Neural cell (in vitro differentiated cells): ENCODE measurements around the gene SYNGR2. TPM values are rescaled to one million over a fixed set of nuclear protein-coding genes. Genes with fewer than 3 reads are reported as not detected.

ENCODE experiments used
- H2AFZ ChIP-seq: fragments of 200-600, 300-800 bp; sonication (generic), shearing (Covaris generic); 2 replicates; pipeline ENCODE4 v1.6.0; 2014; ENCODE audit warnings: low read depth, mild to moderate bottlenecking, antibody characterized with exemption, low read length, moderate library complexity
- H3F3A ChIP-seq: fragments of 200-600 bp; shearing (Covaris generic); 2 replicates; pipeline ENCODE4 v1.6.1; 2016; ENCODE audit warnings: mild to moderate bottlenecking, moderate library complexity, mixed read lengths, antibody characterized with exemption, low read length; ENCODE audit not compliant: insufficient read depth, poor library complexity, severe bottlenecking
- H3K27ac ChIP-seq: fragments of 200-600, 300-800 bp; sonication (generic), shearing (Covaris generic); 2 replicates; pipeline ENCODE4 v1.5.1; 2014; ENCODE audit warnings: mild to moderate bottlenecking, low read length, moderate library complexity
- H3K27me3 ChIP-seq: fragments of 300-800, 200-600 bp; sonication (generic), shearing (Covaris generic); 2 replicates; pipeline ENCODE4 v1.6.0; 2014; ENCODE audit warnings: mild to moderate bottlenecking, low read depth, low read length, moderate library complexity; ENCODE audit not compliant: insufficient read depth
- H3K36me3 ChIP-seq: fragments of 300-800, 200-600 bp; sonication (generic), shearing (Covaris generic); 2 replicates; pipeline ENCODE4 v1.5.1; 2014; ENCODE audit warnings: mild to moderate bottlenecking, antibody characterized with exemption, low read length, moderate library complexity; ENCODE audit not compliant: insufficient read depth
- H3K4me2 ChIP-seq: fragments of 300-800, 200-600 bp; sonication (generic), shearing (Covaris generic); 2 replicates; pipeline ENCODE4 v1.6.0; 2014; ENCODE audit warnings: mild to moderate bottlenecking, low read length
- H3K4me3 ChIP-seq: fragments of 300-800, 200-600 bp; sonication (generic), shearing (Covaris generic); 2 replicates; pipeline ENCODE4 v1.5.1; 2014; ENCODE audit warnings: mild to moderate bottlenecking, low read length, moderate library complexity
- H3K79me2 ChIP-seq: fragments of 200-600 bp; shearing (Covaris generic); replicated peaks from 2 replicates; pipeline ENCODE4 v1.6.0; 2014; ENCODE audit warnings: mild to moderate bottlenecking, low read length, moderate library complexity; ENCODE audit not compliant: insufficient read depth
- H3K9ac ChIP-seq: fragments of 300-800, 200-600 bp; sonication (generic), shearing (Covaris generic); 2 replicates; pipeline ENCODE4 v1.6.1; 2016; ENCODE audit warnings: mild to moderate bottlenecking, low read length, mixed read lengths
- H3K9me2 ChIP-seq: fragments of 200-600 bp; shearing (Covaris generic); 2 replicates; pipeline ENCODE4 v1.6.1; 2016; ENCODE audit warnings: mild to moderate bottlenecking, low read length, mixed read lengths; ENCODE audit not compliant: insufficient read depth
- H3K9me3 ChIP-seq: fragments of 200-600, 300-800 bp; sonication (generic), shearing (Covaris generic); 2 replicates; pipeline ENCODE4 v1.6.1; 2016; ENCODE audit warnings: mild to moderate bottlenecking, mixed run types, low read length, moderate library complexity, mixed read lengths
- H4K20me1 ChIP-seq: fragments of 200-600 bp; shearing (Covaris generic); 2 replicates; pipeline ENCODE4 v1.6.1; 2016; ENCODE audit warnings: mild to moderate bottlenecking, mixed run types; ENCODE audit not compliant: insufficient read depth
- CTCF ChIP-seq: fragments of 450-650 bp; IDR thresholded peaks from 2 replicates; pipeline ENCODE4 v1.5.1; 2014; ENCODE audit warnings: antibody characterized with exemption, mild to moderate bottlenecking, moderate library complexity; ENCODE audit not compliant: poor library complexity, severe bottlenecking
- EP300 ChIP-seq: fragments of 450-650 bp; conservative IDR thresholded peaks from 2 replicates; pipeline ENCODE4 v1.6.1; 2014; ENCODE audit warnings: antibody characterized with exemption, mild to moderate bottlenecking, moderate library complexity; ENCODE audit not compliant: poor library complexity, severe bottlenecking
- EZH2 ChIP-seq: fragments of 200-600, 300-800 bp; shearing (Covaris generic), sonication (generic); IDR thresholded peaks from 2 replicates; pipeline ENCODE4 v1.6.1; 2014; ENCODE audit warnings: antibody characterized with exemption, low read length, borderline replicate concordance, mild to moderate bottlenecking; ENCODE audit not compliant: insufficient read depth, poor library complexity, severe bottlenecking
- MXI1 ChIP-seq: fragments of 450-650 bp; conservative IDR thresholded peaks from 2 replicates; pipeline ENCODE4 v1.6.1; 2014; ENCODE audit warnings: antibody characterized with exemption, mild to moderate bottlenecking; ENCODE audit not compliant: poor library complexity, severe bottlenecking
- POLR2AphosphoS5 ChIP-seq: IDR thresholded peaks from 2 replicates; pipeline ENCODE4 v1.6.1; 2012
- RAD21 ChIP-seq: fragments of 450-650 bp; conservative IDR thresholded peaks from 2 replicates; pipeline ENCODE4 v1.6.1; 2014; ENCODE audit warnings: antibody characterized with exemption, mild to moderate bottlenecking, moderate library complexity
- REST ChIP-seq: IDR thresholded peaks from 2 replicates; pipeline ENCODE4 v1.6.1; 2012; ENCODE audit warnings: borderline replicate concordance
- SMC3 ChIP-seq: fragments of 450-650 bp; conservative IDR thresholded peaks from 2 replicates; pipeline ENCODE4 v1.6.1; 2014; ENCODE audit warnings: antibody characterized with exemption, mild to moderate bottlenecking, moderate library complexity; ENCODE audit not compliant: poor library complexity
- TAF1 ChIP-seq: IDR thresholded peaks from 2 replicates; pipeline ENCODE4 v1.6.1; 2012; ENCODE audit warnings: low read depth
- polyA plus RNA-seq: library from polyadenylated mRNA; depleted of rRNA; stranded (reverse); fragments of >200 nt; gene quantifications from 2 replicates; pipeline ENCODE4 v1.2.3, GENCODE V29; 2014

The SYNGR2 gene
- polyA plus RNA-seq, 1 donor from 2014 or later = 3.9 TPM

DNA sequence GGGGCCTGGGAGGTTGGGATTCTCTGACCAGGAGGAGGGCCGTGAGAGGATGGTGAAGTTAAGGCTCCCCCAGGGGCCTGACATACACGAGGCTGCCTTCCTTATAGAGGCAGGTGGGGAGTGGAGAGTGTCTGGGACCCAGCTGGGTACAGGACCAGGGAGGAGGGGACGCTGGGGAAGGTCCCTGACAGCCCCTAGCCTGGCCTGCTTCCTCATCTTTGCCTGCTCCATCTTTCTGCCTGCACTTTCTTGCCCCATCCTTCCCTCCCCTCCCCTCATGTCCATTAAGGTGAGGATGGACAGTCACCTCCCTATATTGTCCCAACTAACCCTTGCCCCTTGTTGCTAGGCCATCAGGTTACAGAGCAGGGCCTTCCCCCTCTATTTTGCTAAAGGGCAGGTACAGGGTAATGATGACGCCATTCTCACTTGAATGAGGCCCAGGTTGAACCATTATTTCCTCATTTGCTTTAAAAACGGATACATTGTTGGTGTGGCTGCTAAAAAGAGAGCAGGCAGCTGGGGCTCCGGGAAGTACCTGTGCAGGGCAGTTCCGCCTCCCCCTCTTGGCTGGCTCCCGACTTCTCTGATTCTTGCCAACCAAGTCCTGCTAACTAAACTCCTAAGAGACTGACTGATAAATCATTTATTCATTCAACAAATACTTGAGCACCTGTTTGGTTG lies 20.9 kb upstream of the SYNGR2 start:
- Histone ChIP-seq H3K79me2 (no peaks in the 10 kb centered on the region), H3K9ac (no peak overlapping the region), H3K27me3 (no peaks in the 10 kb centered on the region), H3K9me2 (no peaks in the 10 kb centered on the region), H3K36me3 (no peaks in the 10 kb centered on the region), H3K4me3 (no peak overlapping the region), H4K20me1 (no peaks in the 10 kb centered on the region), H3F3A (no peaks in the 10 kb centered on the region), H3K9me3 (no peaks in the 10 kb centered on the region), H2AFZ (no peak overlapping the region), H3K27ac (no peak overlapping the region), H3K4me2 (no peak overlapping the region)
- TF ChIP-seq RAD21 (no peak), REST (no peak), EZH2 (no peak), SMC3 (no peak), MXI1 (no peak), EP300 (no peak), TAF1 (no peak), POLR2AphosphoS5 (no peak), CTCF (no peak)

GRCh38 chr17:78148286-78149016 lies 19.9 kb upstream of the SYNGR2 start:
- no peak overlapping the region for H3K4me2 ChIP-seq
- no peak overlapping the region for H2AFZ ChIP-seq
- no peaks in the 10 kb centered on the region for H3F3A ChIP-seq
- no peak for TF ChIP-seq CTCF
- TF ChIP-seq EZH2 = no peak
- TF ChIP-seq MXI1 = no peak
- no peak for TF ChIP-seq SMC3
- TF ChIP-seq TAF1 = no peak
- TF ChIP-seq POLR2AphosphoS5 = no peak
- TF ChIP-seq RAD21 = no peak
- TF ChIP-seq REST = no peak
- TF ChIP-seq EP300 = no peak
- H4K20me1 ChIP-seq = no peaks in the 10 kb centered on the region
- no peaks in the 10 kb centered on the region for H3K36me3 ChIP-seq
- no peaks in the 10 kb centered on the region for H3K27me3 ChIP-seq
- H3K79me2 ChIP-seq = no peaks in the 10 kb centered on the region
- H3K9ac ChIP-seq = no peak overlapping the region
- no peaks in the 10 kb centered on the region for H3K9me3 ChIP-seq
- no peak overlapping the region for H3K4me3 ChIP-seq
- H3K9me2 ChIP-seq = no peaks in the 10 kb centered on the region
- H3K27ac ChIP-seq = no peak overlapping the region
